Measurements from ENCODE around the gene MYO9B. TPM values are rescaled to one million over a fixed set of nuclear protein-coding genes. Genes with fewer than 3 reads are reported as not detected.

Gene MYO9B
- total and polyA plus RNA-seq, 2 of the 13 experiments (the other 11 are each of a cell fraction or from before 2014, with no cell fraction given), result 18.0 to 18.3 TPM

- TF ChIP-seq ZSCAN5A (CRISPR knock-in tag; IDR thresholded peaks at IDR 0.05; ENCODE audit: borderline replicate concordance) (0 out of 2 replicates have a peak, but pooled peaks have one; percentile 15), PBX3 (CRISPR knock-in tag; IDR thresholded peaks at IDR 0.05; ENCODE audit: borderline replicate concordance) (no peak), ZNF335 (CRISPR knock-in tag; IDR thresholded peaks at IDR 0.05) (peak; percentile 63; the same call in 1 of the 2 replicates), NCOR1 (IDR thresholded peaks at IDR 0.05; ENCODE audit: borderline replicate concordance, low read length) (peak; percentile 30; the same call in 1 of the 2 replicates), MXD3 (CRISPR knock-in tag; IDR thresholded peaks at IDR 0.05) (peak; percentile 65; the same call in 1 of the 2 replicates), KDM2A (CRISPR knock-in tag; IDR thresholded peaks at IDR 0.05; ENCODE audit: borderline replicate concordance, low read depth) (peak; percentile 88; the same call in 1 of the 2 replicates), MYPOP (CRISPR knock-in tag; IDR thresholded peaks at IDR 0.05) (peak; percentile 76; the same call in 1 of the 2 replicates), MATR3 (CRISPR knock-in tag; IDR thresholded peaks at IDR 0.05) (no peak), MYNN (CRISPR knock-in tag; IDR thresholded peaks at IDR 0.05; ENCODE audit: low read depth) (no peak), HOMEZ (CRISPR knock-in tag; IDR thresholded peaks at IDR 0.05; ENCODE audit: low read depth) (peak; percentile 18; the same call in 1 of the 2 replicates), HMG20B (CRISPR knock-in tag; conservative IDR thresholded peaks at IDR 0.05) (no peak), NR2F2 (IDR thresholded peaks at IDR 0.05; ENCODE audit: borderline replicate concordance, low read depth) (0 out of 2 replicates have a peak, but pooled peaks have one; percentile 41), RBM22 (optimal IDR thresholded peaks at IDR 0.05; ENCODE audit: low read length) (no peak), HOXA3 (CRISPR knock-in tag; IDR thresholded peaks at IDR 0.05) (peak; percentile 75; the same call in 1 of the 2 replicates), ZNF143 (CRISPR knock-in tag; IDR thresholded peaks at IDR 0.05) (no peak), NFAT5 (CRISPR knock-in tag; IDR thresholded peaks at IDR 0.05) (peak; percentile 43)
Observed at GRCh38 chr19:17075035-17075863, at the start of gene MYO9B, which contains the start of gene HAUS8 (continued).
